GM21576 (cell line): ENCODE data around the gene CFC1B.
A peak's percentile ranks its signal among the peaks of the same experiment; 100 is the strongest.
"Not testable (repeated sequence)": the region's sequence is repeated elsewhere in the genome, so short reads cannot be mapped to it uniquely, and the experiment has no call there.

ENCODE experiments used
- ATAC-seq: cut with Tn5 transposase; IDR thresholded peaks from one replicate; pipeline ENCODE4 v1.9.1; 2021; ENCODE audit warnings: mild to moderate bottlenecking, moderate library complexity; ENCODE audit not compliant: unreplicated experiment

The CFC1B gene

GRCh38 chr2:130520992-130521391, at the start of gene CFC1B:
Gene CFC1B (plus strand): TSS chr2:130521222. CDS start chr2:130521485, 263 bp downstream.
- ATAC-seq = not testable (repeated sequence)

DNA sequence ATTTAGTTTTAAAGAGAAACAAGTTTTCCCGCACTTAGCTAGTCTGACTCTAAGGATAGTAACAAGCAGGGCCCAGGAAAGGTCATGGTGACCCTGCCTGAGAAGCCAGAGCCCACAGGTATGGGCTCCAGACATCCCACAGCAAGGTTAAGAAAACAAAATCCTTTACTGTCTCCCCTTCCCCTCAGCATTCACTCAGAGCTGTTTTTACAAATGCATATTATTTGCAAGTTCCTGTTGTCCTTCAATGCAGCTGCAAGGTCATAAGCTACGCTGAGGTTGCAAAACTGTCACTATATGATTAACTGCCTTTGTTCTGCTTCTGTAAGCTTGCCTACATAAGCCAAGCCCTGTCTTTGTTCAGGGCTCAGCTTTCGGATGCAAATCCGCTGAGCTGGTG, 29.9 kb upstream of the CFC1B start:
- not testable (repeated sequence) for ATAC-seq

- not testable (repeated sequence) for ATAC-seq
Observed at GRCh38 chr2:130509228-130509627, 11.8 kb upstream of the CFC1B start, which contains the start of gene POTEI. Gene POTEI (minus strand): TSS chr2:130509328. CDS start chr2:130509235, 93 bp downstream.

GRCh38 chr2:130510807-130511746, 9.9 kb upstream of the CFC1B start:
- ATAC-seq = not testable (repeated sequence)

DNA sequence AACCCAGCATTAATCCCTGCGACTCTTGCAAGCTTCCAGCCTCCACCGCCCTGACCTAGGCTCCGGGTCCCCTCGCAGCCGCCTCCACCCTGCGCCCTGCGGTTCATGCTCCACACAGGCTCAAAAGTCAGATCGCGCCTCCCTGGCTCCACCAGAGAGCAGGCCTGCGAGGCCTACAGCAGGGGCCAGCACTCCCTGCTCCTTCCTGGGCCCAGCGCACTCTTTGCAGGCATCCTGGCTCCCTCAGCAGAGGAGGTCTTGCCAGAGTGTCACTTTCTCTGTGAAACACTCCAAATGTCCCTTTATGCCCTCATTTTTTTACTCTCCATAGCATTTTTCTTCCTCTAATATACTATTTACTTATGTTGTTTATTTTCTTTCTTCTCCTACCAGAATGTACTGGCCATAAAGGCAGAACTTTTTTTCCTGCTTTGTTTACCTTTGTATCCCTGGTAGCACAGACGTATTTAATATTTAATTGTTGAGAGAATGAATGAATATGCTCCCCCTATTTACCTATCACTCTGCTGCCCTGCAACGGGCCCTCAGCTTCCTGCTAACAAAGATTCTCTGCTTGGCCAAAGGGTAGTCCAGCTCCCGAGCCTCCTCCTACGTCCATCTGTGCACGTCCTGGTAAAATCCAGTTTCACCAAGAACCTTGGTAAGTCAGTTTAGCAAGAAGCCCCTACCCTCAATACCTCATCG, 9.1 kb upstream of the CFC1B start:
- not testable (repeated sequence) for ATAC-seq

- not testable (repeated sequence) for ATAC-seq
Observed at GRCh38 chr2:130518516-130519106, 2.4 kb upstream of the CFC1B start.

DNA sequence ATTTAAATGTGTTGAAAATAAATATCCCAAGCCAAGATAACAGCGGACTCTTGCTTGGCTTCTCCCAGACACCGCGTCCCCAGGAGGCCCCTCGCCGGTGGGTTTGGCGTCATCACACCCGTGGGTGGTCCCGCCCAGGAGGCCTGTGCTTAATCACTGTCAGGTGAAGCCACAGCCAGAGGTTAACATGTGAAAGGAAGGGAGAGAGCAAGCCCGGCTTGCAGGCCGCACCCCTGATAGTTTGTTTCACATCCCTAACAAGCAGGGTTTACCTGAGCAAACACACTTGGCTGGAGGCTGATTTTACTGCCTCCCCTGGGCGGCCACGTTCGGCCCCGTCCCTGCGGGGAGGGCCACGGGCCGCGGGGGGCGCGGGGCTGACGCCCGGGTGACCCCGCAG, 1.4 kb downstream of the CFC1B start:
- ATAC-seq = not testable (repeated sequence)

- ATAC-seq = not testable (repeated sequence)
Observed at GRCh38 chr2:130527365-130527967, 6.4 kb downstream of the CFC1B start.

DNA sequence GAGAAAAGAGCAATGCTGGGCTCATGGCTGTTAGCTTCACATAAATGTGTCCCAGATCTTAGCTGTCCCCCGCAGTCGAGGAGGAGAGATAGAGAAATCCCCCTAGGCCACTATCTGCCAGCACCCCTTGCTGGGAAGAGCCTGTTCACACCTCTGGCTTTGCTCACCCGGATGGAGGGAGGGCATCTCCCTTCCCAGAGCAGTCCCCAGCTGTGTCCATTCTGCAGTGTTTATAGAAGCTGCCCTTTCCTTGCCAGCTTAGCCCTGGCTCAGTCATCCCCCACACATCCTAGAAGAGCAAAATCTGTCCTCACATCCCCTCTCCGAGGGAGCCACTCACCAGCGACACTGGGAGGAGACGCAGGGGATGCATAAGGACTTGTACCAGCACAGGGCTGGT, 8.5 kb downstream of the CFC1B start:
- ATAC-seq = not testable (repeated sequence)

GRCh38 chr2:130530212-130530611, 9.2 kb downstream of the CFC1B start:
- not testable (repeated sequence) for ATAC-seq

- ATAC-seq = peak; percentile 90
Observed at GRCh38 chr2:130531225-130531624, 10.2 kb downstream of the CFC1B start.

- peak; percentile 36 for ATAC-seq
Observed at GRCh38 chr2:130531672-130532071, 10.7 kb downstream of the CFC1B start.

DNA sequence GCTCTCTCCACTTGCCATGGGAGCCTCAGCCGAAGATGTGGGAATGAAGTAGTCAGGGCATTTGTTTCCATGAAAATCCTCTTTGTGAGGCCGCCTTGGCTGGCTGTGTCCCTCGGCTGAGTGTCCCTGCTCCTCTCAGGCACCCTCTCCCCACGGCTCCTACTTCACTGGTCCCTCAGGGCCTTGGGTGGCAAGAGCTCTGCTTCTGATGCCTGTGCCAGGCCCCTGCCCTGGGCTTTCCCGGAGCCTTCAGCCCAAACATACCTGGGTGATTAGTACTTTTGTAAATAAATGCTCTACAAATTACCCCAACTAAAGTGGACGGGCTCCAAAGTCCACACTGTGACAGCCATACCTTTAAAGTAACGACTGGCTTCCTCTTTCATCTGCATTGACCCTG, 15.6 kb downstream of the CFC1B start:
- not testable (repeated sequence) for ATAC-seq

GRCh38 chr2:130538271-130538670, 17.2 kb downstream of the CFC1B start:
- not testable (repeated sequence) for ATAC-seq

- not testable (repeated sequence) for ATAC-seq
Observed at GRCh38 chr2:130542789-130543188, 21.8 kb downstream of the CFC1B start.

DNA sequence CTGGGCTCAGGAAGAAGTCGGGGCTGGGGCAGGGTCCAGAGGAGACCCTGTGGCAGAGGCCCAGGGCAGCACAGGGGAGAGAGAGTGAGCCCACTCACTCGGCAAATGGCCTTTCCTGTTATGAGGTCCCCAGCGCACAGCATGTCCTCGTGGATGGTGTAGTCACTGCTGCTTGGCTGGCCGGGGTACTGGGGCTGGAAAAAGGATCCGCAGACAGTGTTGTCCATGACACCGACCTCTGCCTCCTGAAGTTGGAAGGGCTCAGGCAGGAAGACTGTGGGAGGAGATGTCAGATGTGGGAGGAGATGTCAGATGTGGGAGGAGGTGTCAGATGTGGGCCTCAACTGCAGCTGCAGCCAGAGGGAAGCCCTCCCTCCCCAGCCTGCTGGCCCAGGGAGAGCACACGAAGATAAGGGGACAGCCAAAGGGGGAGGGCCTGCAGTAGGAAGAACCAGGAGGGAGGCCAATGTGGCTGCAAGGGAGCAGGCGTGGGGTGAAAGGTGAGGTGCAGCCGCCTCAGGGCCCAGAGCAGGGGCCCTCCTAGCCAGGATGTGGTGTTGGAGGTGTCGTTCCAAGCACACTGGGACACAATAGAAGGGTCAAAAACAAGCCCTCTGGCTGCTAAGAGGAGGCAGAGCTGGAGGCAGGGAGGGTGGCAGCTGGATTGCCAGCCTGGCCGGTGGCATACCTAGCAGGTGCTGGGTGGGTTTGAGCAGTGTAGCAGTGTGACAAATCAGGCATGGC, 22.9 kb downstream of the CFC1B start:
- not testable (repeated sequence) for ATAC-seq

DNA sequence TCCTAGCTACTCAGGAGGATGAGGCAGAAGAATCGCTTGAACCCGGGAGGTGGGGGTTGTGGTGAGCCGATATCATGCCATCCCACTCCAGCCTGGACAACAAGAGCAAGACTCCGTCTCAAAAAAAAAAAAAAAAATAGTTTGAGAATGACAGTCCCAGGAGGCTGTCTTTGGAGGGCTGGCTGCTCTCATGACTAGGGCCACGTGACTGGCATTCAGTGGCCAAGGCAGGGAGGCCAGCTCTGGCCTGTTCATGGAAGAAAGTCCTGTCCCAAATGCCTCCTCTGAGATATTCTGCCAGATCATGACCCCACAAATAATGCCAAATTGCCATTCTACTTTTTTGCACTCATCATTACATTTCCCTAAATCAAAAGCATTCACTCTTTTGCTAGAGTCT, 24.0 kb downstream of the CFC1B start:
- not testable (repeated sequence) for ATAC-seq

DNA sequence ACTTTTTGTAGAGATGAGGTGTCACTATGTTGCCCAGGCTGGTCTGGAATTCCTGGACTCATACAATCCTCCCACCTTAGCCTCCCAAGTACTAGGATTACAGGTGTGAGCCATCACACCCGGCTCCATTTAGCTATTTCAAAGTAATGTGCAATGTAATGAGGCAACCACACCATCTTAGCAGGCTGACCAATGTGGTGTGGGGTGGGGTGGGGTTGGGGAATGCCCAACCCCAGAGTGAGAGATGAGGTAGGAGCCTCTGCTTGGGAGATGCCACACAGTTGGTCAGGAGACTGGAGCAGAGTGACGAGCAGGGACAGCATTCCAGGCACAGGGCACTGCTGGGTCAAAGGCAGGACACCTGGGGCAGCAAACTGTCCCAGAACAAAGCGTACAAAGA, 27.4 kb downstream of the CFC1B start:
- ATAC-seq = not testable (repeated sequence)

DNA sequence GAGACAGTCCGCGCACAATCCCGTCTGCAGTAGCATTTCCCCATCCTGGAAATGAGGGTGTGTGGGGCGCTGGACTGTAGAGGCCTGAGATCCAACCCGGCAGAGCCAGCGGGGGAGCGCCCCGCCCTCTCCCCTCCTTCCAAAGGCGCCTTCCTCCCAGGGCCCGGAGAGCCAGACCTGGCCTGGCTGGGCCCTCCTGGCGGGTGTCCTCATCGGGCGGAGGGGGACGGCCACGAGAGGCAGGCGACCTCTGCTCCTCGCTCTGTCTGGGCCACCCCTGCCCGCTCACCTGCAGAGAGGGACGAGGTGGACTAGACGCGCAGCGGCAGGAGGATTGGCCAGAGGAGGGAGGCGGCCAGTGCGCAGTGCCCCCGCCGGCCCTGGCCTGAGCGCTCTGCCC, 28.5 kb downstream of the CFC1B start:
- ATAC-seq = not testable (repeated sequence)

GRCh38 chr2:130554178-130554577, 33.2 kb downstream of the CFC1B start:
- not testable (repeated sequence) for ATAC-seq
